NCI-H2196 (cell line): Measurements from ENCODE around the gene MGRN1.

Experiments used
- DNase-seq: peaks from one replicate; lab custom pipeline; 2025; ENCODE audit not compliant: unreplicated experiment; lab: John Stamatoyannopoulos, UW

MGRN1 gene

GRCh38 chr16:4603624-4604170, 20.9 kb upstream of the MGRN1 start:
- DNase-seq: no peak

GRCh38 chr16:4604401-4604800, 20.2 kb upstream of the MGRN1 start:
- no peak for DNase-seq

- DNase-seq: no peak
Measured at GRCh38 chr16:4606354-4606753, 18.3 kb upstream of the MGRN1 start.

- no peak for DNase-seq
Measured at GRCh38 chr16:4607841-4608703, 16.6 kb upstream of the MGRN1 start.

GRCh38 chr16:4608704-4608980, 16.0 kb upstream of the MGRN1 start:
- DNase-seq: no peak

- no peak for DNase-seq
Measured at GRCh38 chr16:4609200-4610010, 15.2 kb upstream of the MGRN1 start.

- no peak for DNase-seq
Measured at GRCh38 chr16:4610011-4611005, 14.3 kb upstream of the MGRN1 start.

GRCh38 chr16:4611337-4612021, 13.1 kb upstream of the MGRN1 start:
- no peak for DNase-seq

GRCh38 chr16:4612474-4612931, 12.1 kb upstream of the MGRN1 start:
- DNase-seq: no peak

- no peak for DNase-seq
Measured at GRCh38 chr16:4612977-4613635, 11.5 kb upstream of the MGRN1 start.

- no peak for DNase-seq
Measured at GRCh38 chr16:4613636-4614570, 10.7 kb upstream of the MGRN1 start.

GRCh38 chr16:4614571-4615383, 9.8 kb upstream of the MGRN1 start, which contains the start of gene UBALD1:
Gene UBALD1, minus strand, starts transcription at chr16:4614888. Its CDS starts 91 bp downstream, at chr16:4614797.
- DNase-seq: peak; percentile 96

GRCh38 chr16:4615384-4616046, 9.1 kb upstream of the MGRN1 start:
- no peak for DNase-seq

GRCh38 chr16:4616047-4616811, 8.4 kb upstream of the MGRN1 start:
- DNase-seq: peak; percentile 100

GRCh38 chr16:4617880-4618279, 6.7 kb upstream of the MGRN1 start:
- no peak for DNase-seq

GRCh38 chr16:4618645-4619418, 5.8 kb upstream of the MGRN1 start:
- DNase-seq: peak; percentile 55
